DMS79 (cell line): Measurements from ENCODE around the gene DOP1B.
A peak's percentile ranks its signal among the peaks of the same experiment; 100 is the strongest.
"Not testable (repeated sequence)": the region's sequence is repeated elsewhere in the genome, so short reads cannot be mapped to it uniquely, and the experiment has no call there.

Experiments
- DNase-seq: peaks from one replicate; lab custom pipeline; 2025; lab: John Stamatoyannopoulos, UW

DOP1B gene

DNA sequence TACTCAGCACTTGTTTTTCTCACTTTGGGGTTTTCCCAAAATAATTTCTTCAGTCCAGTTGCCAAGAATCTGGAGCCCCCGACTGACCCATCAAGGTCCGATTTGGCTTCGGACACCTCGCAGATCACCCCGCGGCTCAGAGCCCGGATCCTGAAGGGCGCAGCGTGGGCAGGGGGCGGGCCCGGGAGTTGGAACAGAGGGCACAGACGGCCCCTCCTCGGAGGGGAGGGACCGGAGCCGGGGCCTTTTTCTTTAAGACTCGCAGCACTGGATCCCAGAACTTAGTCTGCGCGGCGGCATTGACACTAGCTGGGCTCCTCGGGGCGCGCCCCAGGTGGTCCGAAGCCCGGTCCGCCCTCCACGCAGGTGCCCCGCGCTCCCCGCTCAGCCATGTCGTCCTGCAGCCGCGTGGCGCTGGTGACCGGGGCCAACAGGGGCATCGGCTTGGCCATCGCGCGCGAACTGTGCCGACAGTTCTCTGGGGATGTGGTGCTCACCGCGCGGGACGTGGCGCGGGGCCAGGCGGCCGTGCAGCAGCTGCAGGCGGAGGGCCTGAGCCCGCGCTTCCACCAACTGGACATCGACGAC lies 21.7 kb upstream of the DOP1B start, which contains the start of gene CBR3:
CBR3 (plus strand) TSS at position 277 of the 588 bp plus-strand sequence; CDS start at position 391, 114 bp downstream.
- no peak for DNase-seq

DNA sequence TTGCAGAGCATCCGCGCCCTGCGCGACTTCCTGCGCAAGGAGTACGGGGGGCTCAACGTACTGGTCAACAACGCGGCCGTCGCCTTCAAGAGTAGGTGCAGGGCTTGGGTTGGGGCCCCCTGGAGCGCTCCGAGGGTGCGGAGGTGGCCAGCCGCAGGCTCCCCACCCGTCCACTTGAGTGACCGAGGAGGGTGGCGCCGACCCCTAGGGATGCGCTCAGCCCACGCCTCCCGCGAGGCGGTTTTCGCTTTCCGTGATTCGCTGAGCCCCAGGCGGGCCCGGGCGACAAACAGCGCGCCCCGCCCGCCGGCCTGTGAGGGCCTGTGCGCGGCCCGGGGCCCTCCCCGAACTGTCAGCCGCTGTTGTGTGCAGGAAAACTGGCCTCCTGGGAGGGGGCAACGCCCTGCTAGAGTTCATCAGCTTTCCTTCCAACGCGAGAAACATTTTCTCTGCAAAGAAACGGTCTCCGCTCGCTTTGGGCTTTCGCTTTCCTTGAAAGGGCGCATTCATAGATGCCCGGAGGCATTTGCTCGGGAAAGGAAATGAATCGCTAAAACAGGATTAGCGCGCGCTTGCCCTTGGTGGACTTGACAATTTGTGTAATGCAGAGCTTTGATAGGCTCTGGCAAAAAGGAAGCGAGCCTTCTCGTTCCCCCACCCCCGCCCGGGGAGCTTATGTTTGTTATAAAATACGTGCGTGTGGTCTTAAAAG lies 21.1 kb upstream of the DOP1B start:
- DNase-seq, result peak; percentile 58

DNA sequence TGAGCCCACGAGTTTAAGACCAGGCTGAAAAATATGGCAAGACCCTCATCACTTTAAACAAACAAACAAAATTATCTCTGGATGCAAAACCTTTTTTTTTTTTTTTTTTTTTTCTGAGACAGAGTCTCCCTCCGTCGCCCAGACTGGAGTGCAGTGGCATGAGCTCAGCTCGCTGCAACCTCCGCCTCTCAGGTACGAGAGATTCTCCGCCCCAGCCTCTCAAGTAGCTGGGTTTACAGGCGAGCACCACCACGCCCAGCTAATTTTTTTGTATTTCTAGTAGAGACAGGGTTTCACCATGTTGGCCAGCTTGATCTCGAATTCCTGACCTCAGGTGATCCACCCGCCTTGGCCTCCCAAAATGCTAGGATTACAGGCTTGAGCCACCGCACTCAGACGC lies 16.8 kb upstream of the DOP1B start:
- not testable (repeated sequence) for DNase-seq

DNA sequence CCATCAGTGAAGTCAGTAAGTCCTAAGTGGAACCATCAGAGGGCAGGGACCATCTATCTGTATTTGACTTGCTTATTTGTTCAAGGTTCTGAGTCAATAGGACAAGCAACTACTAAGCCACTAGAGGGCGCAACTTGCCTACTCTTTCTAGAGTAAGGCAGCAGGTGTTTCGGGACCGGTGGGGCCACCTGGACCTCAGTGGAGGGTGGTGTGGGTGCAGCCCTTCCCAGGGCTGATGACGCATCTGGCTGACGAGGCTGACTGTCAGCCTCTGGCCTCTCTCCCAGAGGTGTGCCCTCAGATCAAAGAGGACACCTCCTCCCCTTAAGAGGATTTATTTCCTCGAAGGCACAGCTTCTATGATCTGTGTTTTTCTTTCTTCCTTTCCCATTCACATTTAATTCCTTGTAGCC lies 15.1 kb upstream of the DOP1B start:
- peak; percentile 90 for DNase-seq

DNA sequence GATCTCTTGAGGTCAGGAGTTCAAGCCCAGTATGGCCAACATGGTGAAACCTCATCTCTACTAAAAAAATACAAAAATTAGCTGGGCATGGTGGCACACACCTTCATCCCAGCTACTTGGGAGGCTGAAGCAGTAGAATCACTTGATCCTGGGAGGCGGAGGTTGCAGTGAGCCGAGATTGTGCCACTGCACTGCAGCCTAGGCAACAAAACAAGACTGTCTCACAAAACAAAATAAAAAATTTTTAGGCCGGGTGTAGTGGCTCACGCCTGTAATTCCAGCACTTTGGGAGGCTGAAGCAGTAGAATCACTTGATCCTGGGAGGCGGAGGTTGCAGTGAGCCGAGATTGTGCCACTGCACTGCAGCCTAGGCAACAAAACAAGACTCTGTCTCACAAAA lies 12.4 kb upstream of the DOP1B start:
- DNase-seq, result not testable (repeated sequence)

DNA sequence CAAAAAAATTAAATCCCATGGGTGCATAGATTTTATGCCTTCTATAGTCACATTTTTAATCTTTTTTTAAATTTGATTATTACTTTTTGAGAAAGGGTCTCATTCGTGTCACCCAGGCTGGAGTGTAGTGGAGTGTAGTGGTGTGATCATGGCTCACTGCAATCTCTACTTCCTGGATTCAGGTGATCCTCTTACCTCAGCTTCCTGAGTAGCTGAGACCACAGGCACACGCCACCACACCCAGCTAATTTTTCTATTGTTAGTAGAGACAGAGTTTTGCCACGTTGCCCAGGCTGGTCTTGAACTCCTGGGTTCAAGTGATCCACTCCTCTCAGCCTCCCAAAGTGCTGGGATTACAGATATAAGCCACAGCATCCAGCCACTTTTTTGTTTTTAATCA lies 11.4 kb upstream of the DOP1B start:
- DNase-seq, result no peak

DNA sequence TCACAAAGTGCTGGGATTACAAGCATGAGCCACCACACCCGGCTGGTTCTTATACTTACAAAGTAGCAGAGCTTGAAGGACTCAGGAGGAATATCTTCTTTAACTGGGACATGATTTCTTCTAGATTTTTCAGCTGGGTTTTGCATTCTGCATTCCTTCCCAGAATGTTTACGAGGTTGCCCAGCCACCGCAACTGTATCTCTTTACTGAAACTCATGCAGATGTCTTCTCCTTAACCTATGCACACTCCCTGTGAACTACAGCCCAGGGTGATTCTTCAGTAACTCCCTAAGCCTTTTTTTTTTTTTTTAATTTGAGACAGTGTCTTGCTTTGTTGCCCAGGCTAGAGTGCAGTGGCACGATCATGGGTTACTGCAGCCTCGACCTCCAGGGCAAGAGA lies 8.7 kb upstream of the DOP1B start:
- no peak for DNase-seq

DNA sequence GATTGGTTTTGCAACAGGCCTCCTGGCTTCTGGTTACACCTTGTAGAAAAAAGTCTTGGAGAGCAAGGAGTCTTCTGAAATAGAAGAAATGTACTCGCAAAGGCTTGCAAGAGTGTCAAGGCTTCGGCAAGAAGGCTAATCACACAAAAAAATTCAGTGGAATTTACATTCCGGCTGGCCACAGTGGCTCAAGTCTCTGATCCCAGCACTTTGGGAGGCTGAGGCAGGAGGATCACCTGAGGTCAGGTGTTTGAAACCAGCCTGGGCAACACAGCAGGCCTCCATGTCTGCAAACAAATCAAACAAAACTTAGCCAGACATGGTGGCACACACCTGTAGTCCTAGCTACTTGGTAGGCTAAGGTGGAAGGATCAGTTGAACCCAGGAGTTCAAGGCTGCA lies 7.7 kb upstream of the DOP1B start:
- DNase-seq, result no peak

DNA sequence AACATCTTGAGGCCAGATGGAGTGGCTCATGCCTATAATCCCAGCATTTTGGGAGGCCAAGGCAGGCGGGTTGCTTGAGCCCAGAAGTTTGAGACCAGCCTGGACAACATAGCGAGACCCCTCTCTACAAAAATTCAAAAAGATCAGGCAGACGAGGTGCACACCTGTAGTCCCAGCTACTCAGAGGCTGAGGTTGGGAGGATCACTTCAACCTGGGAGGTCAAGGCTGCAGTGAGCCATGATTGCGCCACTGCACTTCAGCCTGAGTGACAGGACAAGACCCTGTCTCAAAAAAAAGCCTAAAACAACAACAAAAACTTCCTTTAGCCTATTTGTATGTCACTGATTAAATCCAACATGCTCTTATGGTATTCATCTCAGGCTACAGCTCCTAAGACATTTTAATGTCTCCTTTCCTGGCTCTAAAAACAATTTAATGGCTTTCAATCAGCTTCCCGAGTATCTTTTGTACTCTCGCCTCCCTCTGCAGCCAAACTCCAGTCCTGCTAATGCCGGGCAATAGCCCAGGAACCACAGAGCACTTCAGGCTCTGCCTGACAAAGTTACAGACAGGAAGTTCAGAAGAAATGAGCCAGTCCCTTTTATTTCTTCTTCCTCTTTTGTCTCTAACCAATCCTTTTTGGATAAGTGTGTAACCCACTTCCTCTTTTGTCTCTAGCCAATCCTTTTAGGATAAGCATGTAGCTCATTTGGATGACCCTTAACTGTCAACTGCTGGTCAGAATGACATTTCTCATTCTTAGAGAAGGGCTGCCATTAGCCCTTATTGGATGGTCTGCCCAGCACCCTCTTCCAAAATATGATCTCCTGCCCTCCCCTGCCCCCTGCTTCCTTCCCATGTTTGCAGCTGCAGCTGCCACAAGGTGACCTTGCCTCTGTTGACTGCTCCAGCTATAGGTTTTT lies 6.6 kb upstream of the DOP1B start:
- peak; percentile 13 for DNase-seq

DNA sequence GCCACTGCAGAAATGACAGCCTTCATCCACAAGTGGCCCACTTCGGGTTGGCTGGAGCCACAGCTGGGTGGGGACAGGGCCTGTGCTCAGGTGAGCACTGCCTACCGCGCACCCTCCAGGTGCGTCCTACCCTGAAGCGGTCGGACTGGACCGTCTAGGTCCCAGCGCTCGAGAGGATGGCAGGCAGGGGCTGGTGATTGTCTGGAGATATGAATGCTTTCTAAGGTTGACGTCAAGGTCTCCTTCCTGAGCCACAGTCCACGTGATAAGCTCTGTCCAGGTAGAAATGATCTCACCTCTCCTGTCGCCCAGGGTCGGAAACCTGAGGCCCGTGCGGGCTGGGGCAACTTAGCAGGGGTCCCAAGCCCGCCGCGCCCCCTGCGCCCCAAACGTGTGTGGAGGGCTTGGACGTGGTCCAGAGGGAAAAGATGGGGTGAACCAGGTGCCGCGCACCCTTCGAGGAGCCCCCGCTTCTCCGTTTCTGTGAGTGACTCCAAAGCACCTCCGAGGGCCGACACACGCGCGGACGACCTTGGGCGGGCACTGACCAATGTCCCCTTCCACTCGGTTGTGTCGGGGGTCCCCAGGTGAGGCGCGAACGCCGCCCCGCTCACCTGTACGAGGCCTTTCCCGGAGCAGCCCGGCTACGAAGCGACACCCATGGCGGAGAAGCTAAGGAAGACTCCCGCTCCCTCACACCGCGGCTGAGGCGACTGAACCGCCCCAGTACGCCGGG lies 853 bp upstream of the DOP1B start:
- DNase-seq, result peak; percentile 38

DNA sequence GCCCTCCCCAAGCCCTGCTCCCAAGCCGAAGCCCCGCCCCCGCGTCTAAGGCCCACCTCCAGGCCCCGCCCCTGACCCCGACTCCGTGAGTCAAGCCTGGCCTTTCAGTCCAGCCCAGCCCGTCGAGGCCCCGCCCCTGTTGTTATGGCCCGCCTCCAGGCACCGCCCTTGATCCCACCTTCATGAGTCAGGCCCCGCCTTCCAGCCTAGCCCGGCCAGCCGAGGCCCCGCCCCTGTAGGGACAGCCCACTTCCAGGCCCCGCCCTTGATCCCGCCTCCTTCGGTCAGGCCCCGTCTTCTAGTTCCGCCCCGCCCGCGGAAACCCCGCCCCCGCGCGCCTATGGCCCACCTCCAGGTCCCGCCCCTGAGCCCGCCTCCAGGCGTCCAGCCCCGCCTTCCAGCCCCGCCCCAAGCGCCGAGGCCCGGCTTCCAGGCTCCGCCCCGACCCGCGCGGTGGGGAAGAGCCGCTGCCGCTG lies 247 bp upstream of the DOP1B start:
- peak; percentile 95 for DNase-seq

DNA sequence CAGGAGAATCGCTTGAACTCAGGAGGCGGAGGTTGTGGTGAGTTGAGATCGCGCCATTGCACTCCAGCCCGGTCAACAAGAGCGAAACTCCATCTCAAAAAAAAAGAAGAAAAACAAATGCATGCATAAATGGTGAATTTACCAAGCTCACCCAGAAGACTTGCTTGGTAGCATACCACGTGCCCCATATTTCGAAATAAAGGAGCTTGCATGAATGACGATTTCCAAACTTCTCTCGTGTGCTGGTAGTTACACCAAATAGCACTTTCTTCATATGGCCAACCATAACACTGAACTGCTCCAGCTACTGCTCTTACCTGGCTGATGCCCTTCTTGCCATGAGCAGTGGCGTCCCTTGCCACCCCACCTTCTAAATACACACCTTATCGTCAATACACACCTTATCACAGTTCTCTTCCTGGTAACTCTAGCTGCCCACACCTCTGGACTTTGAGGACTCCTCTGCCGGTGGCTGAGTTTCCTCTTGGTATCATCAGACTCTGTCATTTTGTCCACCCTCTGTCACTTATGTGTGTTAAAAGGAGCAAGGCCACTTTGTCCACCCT lies 2.8 kb downstream of the DOP1B start:
- no peak for DNase-seq

DNA sequence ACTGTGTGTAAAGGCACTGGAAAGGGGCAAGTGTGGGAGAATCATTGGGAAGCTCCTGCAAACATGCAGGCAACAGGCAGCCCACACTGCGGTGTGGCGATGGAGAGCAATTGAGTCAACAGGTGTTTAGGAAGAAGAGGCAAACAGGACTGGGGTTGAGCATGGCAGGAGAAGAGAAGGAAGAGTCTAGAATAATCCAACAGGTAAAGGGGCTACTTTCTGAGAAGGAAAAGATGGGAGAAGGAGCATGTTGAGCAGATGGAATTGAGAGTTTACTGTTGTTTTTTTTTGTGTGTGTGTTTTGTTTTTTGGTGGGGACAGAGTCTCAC lies 4.2 kb downstream of the DOP1B start:
- DNase-seq, result no peak

DNA sequence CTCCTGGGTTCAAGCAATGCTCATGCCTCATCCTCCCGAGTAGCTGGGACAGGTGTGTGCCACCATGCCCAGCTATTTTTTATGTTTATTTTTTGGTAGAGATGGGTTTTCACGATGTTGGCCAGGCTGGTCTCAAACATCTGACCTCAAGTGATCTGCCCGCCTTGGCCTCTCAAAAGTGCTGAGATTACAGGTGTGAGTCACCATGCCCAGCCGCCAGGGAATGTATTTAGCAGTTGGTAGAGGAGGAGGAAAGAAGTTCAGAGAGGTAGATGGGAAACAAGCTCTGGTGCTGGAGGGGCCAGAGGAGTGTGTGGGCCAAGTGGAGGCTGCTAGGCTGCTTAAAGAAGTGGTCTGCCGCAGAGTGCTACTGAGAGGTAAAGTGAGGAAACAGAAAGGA lies 6.0 kb downstream of the DOP1B start:
- DNase-seq, result no peak

DNA sequence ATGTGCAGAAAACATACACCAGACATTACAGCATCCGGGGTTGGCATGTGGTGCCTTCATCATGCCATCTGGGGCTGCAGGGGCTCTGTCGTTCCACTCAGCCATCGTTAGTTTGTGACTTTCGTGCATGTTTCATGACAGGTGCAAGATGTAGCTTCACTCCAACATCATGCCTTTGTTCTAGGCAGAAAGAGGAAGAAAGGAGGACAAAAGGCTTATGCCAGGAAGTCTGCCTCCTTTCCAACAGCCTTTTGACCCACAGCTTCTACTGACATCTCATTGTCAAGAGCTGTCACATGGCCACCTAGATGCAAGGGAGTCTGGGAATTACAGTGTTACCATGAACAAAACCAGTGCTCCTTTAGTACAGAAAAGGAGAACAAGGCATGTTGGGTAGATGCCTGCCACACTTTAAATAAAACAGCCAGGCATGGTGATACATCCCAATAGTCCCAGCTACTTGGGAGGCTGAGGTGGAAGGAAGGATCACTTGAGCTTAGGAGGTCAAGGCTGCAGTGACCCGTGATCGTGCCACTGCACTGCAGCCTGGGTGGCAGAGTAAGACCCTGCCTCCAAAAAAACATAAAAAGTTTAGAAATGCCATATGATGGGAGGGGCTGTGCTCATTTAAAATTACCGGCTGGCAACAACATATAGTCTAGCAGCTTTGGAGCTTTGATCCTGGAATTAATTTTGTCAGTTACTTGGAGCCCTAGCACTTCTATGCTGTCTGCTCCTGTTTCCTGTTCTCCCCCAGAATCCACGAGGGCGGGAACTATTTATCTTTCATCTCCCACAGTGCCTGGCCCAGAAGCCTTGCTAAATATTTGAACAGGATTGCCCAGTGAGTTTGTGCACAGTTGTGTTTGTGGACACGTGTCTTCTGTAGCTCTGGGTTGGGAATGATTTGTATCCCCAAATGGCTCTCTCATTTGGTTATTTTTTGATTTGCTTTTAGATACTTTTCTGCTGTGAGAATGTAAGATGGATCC lies 7.4 kb downstream of the DOP1B start:
- DNase-seq, result no peak

DNA sequence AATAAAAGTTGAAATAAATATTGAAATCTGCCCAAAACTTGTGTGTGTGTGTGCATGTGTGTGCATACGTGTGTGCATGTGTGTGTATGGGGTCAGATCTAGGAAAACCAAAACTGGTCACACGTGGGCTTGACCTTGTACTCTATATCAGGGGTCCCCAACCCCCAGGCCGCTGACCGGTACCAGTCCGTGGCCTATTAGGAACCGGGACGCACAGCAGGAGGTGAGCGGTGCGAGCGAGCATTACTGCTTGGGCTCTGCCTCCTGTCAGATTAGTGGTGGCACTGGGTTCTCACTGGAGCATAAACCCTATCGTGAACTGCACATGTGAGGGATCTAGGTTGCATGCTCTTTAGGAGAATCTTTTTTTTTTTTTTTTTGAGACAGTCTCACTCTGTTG lies 8.7 kb downstream of the DOP1B start:
- no peak for DNase-seq

DNA sequence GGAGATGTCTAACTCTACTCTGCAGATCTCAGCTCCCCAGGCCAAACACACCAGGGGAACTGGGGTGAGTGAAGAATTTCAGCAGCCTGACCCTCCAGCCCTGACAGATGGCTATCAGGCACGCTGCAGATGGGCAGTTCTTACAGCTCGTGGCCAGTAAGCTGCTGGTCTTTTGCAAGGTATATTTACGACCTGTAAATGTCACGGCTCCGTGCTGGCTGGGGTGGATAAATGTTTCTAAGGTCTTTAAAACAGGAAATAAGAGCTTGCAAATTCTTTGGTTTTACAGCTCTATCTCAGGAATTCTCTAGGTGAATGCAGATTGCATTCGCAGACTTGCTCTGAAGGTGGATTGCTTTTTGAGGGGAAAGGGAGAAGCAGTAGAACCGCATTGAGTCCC lies 10.1 kb downstream of the DOP1B start:
- DNase-seq, result no peak

DNA sequence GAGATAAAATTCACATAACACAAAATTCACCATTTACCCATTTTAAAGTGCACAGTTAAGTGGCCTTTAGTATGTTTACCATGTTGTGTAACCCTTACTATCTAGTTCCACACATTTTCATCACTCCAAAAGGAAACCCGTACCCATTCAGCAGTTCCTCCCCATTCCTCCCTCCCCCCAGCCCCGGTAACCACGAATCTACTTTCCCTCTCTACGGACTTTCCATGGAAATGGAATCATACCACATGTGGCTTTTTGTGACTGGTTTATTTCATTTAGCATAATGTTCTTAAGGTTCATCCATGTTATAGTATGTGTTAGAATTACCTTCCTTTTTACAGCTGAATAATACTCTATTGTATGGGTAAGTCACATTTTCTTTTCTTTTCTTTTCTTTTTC lies 10.9 kb downstream of the DOP1B start:
- DNase-seq, result no peak

DNA sequence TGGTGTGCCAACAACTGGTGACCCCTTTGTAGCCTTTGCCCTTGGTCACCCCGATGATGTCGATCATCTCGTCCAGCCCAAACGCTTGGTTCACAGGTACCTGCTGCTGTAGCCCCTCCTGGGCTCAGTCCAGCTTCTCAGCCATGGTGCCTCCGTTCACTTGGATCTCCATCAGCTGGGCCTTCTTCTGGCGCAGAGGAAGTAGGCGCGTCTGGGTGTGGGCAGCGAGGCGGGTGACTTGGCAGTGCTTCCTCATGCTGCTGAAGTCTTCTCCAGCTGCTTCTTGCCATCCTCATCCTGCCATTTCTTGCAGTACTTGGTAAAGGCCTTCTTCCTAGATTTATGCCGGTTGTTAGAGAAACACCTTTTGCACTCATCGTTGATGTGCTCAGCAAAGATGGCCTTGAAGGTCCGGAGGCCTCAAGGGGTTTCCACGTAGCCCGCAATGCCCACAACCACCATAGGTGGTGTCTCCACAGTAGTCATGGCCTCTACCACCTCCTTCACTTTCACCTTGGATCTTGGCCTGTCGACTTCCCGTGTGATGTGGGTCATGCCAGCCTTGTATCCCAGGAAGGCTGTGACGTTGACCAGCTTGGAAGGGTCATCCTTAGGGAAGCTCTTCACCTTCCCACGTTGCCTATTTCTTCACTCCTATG lies 13.0 kb downstream of the DOP1B start:
- no peak for DNase-seq

DNA sequence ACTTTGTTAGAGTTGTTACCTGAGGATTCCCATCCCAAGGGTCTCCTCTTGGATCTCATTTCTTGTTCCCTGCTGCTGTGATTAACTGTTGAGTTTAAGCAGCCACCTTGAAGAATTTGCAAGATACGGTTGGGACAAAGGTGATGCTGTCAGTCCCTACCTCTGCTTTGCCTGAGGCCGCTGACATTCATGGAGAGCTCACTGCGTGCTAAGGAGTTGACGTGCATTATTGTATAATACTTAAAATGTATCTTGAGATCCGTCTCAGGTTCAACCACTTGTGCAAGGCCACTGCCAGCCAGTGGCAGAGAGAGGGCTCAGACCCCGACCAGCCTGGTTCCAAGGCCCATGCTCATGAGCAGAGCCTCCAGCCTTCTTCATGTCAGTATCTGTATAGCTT lies 14.2 kb downstream of the DOP1B start:
- DNase-seq, result no peak
